Measurements from ENCODE around the gene NSRP1.
"Not testable (repeated sequence)": the region's sequence is repeated elsewhere in the genome, so short reads cannot be mapped to it uniquely, and the experiment has no call there.

The NSRP1 gene

DNA sequence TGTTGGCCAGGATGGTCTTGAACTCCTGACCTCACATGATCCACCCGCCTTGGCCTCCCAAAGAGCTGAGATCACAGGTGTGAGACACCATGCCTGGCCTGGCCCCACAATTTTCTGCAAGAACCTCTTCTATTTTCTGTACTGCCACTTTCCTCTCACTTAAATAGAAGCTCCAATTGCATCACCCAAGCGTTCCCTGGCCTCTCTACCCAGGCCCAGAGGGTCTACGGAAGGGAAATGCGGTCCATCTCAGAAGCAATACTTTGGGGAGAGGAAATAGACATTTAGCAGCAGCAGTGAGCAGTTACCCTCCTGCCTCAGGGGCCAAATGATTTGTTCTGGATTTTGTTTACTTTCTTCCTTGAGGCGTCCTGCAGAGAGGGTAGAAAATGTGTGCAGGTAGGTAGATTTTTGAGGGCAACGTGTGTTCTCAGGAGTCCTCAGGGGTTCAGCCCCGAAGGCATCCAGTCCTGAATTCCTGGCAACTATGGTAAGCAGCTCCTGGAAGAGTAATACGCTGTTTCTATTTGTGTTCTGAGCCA is 107.9 kb downstream of the NSRP1 start:
- no peak for DNase-seq

- DNase-seq: no peak
Measured at GRCh38 chr17:30225112-30225511, 108.5 kb downstream of the NSRP1 start.

DNA sequence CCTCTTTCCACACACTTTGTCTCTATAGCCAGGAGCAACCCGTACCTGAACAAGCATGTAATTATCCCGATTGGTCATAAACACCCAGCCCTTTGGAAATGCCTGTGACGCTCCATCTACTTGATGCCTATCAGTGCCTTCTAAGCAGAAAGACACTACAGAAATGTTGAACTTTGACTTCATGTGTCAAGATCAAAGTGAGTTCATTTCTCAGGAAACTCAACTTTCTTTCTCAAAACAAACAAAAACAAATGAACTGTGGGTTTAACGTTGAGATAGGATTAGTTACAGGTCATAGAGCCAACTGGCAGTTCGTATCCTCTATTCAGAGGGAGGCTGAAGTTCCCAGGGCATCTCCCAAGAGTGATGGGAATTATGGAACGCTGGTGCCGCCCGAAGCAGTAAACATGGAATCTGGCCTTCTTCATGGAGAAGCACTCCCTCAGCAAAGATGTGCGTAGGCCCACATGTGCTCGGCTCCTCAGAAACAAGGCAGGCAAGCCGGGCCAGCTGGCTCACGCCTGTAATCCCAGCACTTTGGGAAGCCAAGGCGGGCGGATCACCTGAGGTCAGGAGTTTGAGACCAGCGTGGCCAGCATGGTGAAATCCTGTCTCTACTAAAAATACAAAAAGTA is 109.4 kb downstream of the NSRP1 start:
- DNase-seq: no peak

- no peak for DNase-seq
Measured at GRCh38 chr17:30226878-30227277, 110.3 kb downstream of the NSRP1 start.

DNA sequence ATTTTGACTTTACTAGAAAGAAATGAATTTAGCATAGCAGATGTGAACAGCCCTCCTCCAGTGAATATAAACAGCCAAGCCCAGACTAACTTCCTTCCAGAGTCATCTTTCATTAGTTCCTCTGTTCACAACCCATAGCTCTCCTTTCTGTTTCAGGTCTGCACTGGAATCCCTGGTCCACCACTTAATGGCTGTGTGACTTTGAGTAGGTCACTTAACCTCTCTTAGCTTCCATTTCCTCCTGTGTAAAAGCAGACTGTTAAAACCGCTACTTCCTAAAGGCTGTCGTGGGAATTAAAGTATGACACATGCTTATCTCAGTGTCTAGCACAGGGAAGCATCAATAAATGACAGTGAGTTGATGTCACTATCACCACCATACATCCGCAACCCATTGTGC is 111.4 kb downstream of the NSRP1 start:
- DNase-seq: no peak

DNA sequence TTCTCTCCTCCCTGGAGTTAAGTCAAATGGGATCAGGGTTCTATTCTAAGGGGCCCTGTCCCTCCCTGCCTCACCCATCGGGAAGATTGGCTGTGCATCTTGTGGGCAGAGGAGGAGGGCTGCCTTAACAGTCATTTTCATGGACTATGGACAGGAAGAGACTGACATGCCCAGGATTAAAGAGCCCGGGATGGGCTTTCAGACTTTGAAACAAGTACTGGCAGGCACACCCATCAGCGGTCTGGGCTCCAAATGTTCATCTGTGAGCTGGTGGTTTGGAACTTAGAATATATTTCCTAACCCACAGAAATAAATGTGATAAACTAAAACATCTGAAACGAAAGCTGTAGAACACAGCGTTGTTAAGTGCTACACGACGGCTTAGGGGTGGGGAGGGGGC is 112.4 kb downstream of the NSRP1 start:
- DNase-seq: no peak

DNA sequence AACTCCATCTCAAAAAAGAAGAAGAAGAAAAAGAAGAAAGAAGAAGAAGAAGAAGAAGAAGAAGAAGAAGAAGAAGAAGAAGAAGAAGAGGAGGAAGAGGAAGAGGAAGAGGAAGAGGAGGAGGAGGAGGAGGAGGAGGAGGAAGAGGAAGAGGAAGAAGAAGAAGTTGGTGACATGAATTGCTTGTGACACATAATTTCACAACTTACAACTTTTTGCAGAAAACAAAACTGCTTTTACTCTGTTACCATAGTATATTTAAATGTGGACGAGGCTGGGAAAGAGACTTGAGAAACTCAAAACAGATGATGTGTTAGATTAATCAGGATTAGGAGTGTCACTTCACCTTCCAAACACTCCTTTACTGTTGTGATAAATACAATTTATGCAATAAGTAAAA is 113.4 kb downstream of the NSRP1 start:
- not testable (repeated sequence) for DNase-seq

- no peak for DNase-seq
Measured at GRCh38 chr17:30230596-30231125, 114.0 kb downstream of the NSRP1 start.

- no peak for DNase-seq
Measured at GRCh38 chr17:30232015-30232823, 115.6 kb downstream of the NSRP1 start.

DNA sequence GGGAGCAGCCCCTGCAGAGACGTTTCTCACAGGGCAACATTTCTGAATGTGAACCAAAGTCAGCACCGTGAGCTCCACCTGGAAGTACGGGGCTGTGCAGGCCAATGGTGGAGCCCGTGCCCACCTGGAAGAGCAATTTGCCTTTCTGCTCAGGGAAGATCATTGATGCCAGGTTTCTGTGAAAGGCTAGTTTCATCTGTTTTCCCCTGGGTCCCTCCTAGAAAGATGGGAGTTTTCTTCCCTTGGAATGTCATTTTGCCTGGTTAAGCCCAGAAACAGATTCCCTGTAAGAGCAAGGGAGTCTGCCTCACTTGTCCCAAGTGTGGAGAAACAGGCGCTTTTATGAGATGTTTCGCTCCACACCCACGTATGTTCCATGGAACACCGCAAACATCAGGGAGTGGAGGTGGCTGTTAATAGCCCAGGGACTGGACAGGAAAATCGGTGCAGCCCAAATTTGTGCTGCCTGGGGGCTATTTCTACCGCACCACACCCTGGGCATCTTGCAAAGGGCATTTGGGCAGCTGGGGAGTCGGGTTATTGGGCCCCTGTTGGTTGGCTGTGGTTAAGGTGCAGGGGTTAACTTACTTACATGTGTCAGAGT is 116.3 kb downstream of the NSRP1 start:
- no peak for DNase-seq

DNA sequence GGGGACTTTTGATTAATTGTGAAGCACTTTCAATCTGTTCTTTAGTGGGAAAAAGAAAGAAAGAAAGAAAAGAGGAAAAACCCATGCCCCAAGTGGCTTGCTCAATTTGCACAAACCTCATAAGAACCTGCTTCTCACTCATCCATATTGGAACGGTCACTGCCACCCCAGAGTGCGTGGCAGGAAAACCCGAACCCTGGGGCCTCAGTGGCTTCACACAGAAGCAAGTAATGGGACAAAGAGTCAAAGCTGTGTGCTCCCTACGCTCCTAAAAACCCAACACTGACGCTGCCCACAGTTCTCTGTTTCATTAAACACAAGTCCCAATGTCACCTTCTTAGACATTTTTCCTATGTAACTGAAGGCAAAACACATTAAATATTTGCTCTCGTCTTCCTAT is 117.7 kb downstream of the NSRP1 start:
- DNase-seq: no peak

- no peak for DNase-seq
Measured at GRCh38 chr17:30234964-30235363, 118.3 kb downstream of the NSRP1 start.

GRCh38 chr17:30235386-30236296 is 119.0 kb downstream of the NSRP1 start, which contains the start of gene SLC6A4:
Gene SLC6A4, minus strand, starts transcription at chr17:30235697. Its CDS starts 13,739 bp downstream, at chr17:30221958.
- no peak for DNase-seq

Data from CD4-positive, alpha-beta T cell treated with Interleukin-1 beta for 1 hour (primary cell).